Middle frontal gyrus (tissue), 1 donor: Measurements from ENCODE around the gene RTCB.

ENCODE experiments used
- DNase-seq: peaks from one replicate; pipeline ENCODE4 v3.0.0-alpha.2; 2015; ENCODE audit warnings: low spot score; ENCODE audit errors: extremely low spot score

The RTCB gene

GRCh38 chr22:32411829-32412592, at the start of gene RTCB:
Gene RTCB (minus strand): TSS chr22:32412247. CDS start chr22:32412156, 91 bp downstream.
- DNase-seq, result peak; percentile 91

GRCh38 chr22:32457031-32457430, 45.0 kb upstream of the RTCB start:
- no peak for DNase-seq

DNA sequence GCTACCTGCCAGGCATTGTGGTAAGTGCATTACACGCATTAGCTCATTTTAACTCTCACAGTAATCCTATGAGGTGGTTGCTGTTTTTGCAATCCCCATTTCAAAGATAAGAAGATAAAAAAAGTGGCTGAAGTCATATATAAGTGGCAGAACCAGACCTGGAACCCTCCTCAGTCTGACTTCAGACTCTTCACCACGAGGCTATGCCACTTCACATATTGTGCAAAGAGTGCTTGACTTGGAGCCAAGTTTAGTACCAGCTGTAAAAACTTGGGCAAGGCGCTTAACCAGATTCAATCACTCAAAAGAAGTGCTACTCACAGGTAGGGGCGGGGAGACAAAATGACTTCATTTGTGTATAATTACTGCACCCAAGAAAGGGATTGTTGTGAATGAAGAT, 36.9 kb upstream of the RTCB start:
- no peak for DNase-seq

DNA sequence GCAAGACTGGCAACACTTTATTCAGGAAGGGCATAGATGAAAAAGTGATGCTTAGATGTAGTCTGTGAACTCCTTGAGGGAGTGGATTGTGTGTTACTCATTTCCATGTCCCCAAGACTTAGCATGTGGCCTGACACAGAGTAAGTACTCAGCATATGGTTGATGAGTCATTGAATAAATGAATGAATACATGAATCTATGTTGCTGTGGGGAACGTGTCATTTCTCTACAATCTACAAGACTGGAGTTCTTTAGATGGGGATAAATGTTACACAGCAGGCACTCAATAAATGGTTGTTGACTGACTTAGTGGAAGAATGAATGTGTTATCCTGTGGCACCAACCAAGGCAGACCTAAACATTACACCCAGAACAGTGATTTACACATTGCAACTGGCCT, 34.3 kb upstream of the RTCB start:
- DNase-seq, result no peak

GRCh38 chr22:32444068-32444467, 32.0 kb upstream of the RTCB start:
- no peak for DNase-seq

GRCh38 chr22:32430352-32430751, 18.3 kb upstream of the RTCB start:
- no peak for DNase-seq

DNA sequence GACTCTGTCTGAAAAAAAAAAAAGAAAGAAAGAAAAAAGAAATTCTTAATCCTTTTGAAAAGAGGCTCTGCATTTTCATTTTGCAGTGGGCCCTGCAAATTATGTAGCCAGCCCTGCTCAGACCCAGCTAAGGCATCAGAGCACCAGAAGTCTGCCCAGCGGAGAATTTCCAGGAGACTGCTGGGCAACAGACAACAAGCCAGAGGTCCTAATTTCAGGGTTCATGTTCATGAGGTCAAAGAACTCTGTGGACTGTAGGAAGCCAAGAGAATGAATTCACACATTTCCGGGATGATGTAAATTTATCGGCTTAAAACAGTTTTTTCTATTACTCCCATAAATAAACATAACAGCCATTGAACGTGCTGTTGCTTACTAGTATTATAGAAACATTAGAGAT, 14.8 kb upstream of the RTCB start:
- no peak for DNase-seq

GRCh38 chr22:32423664-32424063, 11.6 kb upstream of the RTCB start:
- DNase-seq, result no peak

DNA sequence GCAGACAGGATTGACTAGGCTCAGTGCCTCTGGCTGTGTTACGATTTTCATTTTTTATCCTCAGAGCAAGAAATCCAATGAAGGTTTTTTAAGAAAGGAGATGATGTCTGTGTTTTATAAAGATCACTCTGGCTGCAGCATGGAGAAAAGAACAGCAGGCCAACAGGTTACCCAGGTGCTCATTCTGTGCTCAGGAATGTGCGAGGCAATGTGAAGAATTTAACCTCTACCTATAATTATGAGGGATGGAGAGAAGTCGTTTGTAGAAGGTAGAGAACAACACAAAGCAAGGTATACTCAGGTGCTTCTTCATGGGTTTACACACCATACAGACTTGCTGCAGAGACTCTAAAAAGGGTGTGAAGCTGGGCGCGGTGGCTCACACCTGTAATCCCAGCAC, 10.0 kb upstream of the RTCB start:
- no peak for DNase-seq

DNA sequence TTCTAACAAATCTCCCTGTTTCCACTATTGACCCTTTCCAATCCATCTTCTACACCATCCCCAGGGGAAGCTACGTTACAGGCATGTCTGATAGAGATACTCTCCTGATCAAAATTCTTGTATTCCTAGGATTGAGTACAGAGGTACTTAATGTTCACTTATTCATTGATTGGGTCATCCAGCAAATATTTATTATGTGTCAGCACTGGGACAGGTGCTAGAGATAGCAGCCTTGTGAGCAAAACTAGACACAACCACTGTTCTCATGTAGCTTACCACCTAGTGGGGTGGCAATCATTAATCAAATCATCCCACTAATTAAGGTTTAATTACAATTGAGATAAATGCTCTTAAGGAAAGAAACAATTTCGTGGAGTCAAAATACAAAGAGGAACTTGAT, 9.4 kb upstream of the RTCB start:
- no peak for DNase-seq

DNA sequence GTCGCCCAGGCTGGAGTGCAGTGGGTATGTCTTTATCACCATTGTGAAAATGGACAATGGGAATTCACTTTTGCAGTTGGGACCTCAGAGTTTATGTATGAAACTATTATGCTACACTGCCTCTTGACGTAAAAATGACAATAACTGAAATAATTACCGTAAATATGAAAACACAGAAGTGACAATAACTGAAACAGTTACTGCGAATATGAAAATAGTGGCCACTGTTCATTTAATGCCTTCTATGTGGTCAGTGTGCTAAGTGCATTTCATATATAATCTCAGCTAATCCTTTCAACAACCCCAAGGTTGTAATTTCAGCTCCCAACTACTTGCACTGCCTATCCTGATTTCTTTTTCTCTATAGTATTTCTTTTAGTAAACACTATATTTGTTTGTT, 5.9 kb upstream of the RTCB start:
- DNase-seq, result no peak

GRCh38 chr22:32416556-32417085, 4.6 kb upstream of the RTCB start:
- no peak for DNase-seq

- DNase-seq, result no peak
Observed at GRCh38 chr22:32414191-32414590, 2.1 kb upstream of the RTCB start.

DNA sequence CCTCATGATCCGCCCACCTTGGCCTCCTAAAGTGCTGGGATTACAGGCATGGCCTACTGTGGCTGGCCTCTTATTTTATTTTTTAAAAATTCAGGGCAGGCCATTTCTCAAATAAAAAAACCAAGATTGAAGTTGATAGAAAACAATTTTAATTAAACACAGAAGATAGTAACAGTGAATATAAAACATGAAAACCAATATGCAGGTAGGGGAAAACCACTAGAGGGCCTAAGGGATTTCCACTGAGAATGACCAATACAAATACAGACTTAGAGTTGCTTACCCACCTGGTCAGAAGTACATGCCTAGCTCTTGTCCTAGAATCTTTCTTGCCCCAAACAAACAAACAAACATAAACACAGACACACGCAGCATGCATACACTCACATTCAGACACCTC, 1.7 kb upstream of the RTCB start:
- no peak for DNase-seq

DNA sequence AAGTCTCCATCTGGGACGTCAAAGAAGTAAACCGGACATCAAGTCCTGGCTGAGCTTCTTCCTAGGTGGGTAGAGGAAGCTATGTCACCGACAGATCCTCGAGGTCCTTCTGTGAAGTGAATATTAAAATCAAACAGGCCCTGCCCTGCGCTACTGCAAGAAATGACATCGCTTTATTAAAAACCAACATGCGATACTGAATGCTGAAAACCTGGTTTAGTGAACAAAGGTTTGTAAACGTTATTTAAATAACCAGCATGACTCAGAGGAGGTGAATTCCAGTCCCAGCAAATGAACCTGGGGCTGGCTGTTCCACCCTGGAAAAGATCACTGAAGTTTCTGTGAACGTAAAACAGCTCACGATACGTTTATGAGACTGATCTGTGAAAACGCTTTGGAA, 645 bp downstream of the RTCB start:
- no peak for DNase-seq

- no peak for DNase-seq
Observed at GRCh38 chr22:32410459-32410858, 1.6 kb downstream of the RTCB start.

DNA sequence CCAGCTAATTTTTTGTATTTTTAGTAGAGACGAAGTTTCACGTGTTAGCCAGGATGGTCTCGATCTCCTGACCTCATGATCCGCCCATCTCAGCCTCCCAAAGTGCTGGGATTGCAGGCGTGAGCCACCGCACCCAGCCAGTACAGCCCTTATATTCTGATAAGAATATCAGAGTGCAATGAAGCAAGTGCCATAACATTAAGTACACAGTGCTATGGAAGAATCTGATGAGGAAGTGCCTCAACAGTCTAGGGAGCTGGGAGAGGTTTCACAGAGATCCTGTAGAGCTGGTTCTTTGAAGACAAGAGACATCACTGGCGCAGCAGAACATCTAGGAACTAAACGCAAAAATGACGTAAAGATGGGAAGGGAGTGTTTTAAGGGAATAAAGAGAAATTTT, 2.1 kb downstream of the RTCB start:
- no peak for DNase-seq

DNA sequence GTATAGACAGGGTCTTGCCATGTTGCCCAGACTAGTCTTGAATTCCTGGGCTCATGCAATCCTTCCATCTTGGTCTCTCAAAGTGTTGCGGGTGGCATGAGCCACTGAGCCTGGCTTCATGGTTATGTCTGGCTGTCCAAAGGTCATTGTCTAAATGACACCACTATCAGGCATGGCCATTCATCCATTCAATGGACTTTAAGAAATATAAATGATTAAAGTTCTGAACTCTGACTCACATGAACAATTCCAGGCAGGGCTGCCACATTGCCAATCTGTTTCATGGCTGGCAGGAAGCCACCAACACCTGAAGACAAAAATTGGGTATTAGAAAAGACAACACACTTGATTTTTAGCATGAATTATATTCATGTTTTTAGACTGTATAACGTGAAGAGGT, 4.1 kb downstream of the RTCB start:
- no peak for DNase-seq

DNA sequence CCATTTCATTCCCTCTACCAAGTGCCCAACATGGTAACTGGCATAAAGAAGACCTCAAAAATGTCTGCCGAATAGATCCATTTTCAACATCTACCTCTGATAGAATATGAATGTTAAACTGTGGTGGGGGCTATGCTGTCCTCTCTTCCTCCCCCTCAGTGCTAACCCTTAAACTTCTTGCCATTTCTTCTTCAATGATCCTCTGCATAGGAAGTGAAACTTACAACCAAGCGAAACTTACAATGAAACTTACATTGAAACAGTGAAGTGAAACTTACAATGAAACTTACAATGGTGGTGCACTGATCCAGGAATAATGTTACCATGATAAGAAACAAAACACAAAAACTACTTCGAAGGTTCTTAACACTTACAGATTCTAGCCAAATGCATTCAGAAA, 4.7 kb downstream of the RTCB start:
- no peak for DNase-seq

- DNase-seq, result no peak
Observed at GRCh38 chr22:32404021-32404420, 8.0 kb downstream of the RTCB start.

DNA sequence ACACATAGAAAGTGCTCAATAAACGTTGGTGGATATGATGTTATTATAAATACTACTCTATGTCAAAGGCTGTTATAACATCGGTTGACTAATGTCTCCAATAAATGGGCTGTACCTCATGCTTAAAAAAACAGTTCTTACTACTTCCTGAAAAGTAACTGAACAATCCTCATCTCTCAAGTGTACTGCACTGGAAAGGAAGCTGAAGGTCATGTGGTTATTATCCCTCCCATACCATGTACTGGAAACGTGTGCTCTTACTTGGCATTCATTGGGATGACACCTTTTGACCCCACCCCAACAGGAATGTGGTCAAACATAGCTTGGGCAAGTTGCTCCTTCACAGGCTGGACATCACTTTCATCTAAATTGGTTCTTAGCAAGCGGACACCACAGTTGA, 10.6 kb downstream of the RTCB start:
- DNase-seq, result no peak

DNA sequence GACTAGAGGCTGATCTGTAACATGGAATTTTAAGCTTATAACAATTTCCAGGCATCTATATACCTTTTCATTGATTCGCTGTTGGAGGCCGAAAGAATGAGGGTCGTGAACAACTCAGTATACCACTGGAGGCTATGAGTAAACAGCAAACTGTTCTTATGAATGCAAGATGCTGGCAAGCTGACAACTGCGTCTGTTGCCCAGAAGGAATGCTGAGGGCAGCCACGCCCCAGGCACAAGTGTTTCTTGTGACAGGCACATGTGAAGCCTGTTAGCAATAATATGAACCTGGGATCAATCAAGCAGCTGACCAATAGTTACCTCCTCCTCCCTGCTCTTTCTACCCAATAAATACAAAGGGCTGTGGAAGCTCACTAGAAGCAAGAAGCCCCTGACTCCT, 15.3 kb downstream of the RTCB start:
- no peak for DNase-seq

GRCh38 chr22:32396255-32396654, 15.8 kb downstream of the RTCB start:
- no peak for DNase-seq
